HG02973 (cell line): Measurements from ENCODE around the gene PARD3B.

Experiments used
- ATAC-seq: cut with Tn5 transposase; IDR thresholded peaks from one replicate; pipeline ENCODE4 v1.9.1; 2021; ENCODE audit warnings: moderate library complexity; ENCODE audit not compliant: unreplicated experiment

PARD3B gene

DNA sequence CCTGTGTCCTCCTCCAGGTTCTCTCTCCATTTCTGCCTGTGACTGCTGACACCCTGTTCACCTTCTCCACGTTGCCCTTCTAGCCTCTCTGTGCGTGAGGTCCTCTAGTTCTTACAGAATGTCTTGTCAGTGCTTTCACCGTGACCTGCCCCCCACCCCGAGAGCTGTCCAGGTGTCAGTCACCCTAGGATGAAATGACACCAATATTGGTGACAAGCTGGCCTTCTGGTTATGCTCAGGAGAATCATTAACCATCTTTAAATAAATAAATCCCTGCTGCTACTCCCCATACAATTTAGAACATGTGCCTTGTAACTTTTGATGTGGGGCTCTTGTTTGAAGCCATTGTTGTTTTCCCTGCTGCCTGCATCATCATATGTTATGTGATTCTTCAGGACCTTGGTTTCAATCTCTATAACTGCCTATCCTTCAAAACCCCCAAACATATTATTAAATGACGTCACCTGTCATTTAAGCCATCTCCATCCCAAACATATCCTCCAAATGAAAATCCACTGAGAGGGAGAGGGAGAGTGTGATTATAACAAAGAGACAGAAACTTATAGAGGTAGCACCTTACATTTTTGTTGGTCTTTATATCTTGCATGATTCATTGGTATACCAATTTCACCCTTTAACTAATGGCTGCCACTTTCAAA, 496.3 kb downstream of the PARD3B start:
- ATAC-seq: no peak

DNA sequence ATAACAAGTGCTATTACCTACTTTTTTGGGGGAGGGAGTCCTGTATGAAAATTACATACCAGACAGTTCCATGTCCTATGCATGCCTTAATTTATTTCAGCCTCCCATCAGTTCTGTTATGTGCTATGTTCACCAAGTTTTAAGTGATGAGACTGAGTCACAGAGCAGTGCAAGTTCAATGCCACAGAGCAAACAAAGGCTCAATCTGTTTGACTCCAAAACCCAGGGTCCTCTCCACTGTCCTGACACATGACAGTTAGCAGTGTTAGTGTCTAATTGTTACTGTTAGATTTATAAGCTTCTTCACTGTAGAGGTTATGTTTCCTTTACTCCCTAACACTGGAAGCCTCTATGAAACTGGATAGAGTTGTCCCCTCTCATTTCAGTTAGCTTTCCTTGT, 498.0 kb downstream of the PARD3B start:
- no peak for ATAC-seq

DNA sequence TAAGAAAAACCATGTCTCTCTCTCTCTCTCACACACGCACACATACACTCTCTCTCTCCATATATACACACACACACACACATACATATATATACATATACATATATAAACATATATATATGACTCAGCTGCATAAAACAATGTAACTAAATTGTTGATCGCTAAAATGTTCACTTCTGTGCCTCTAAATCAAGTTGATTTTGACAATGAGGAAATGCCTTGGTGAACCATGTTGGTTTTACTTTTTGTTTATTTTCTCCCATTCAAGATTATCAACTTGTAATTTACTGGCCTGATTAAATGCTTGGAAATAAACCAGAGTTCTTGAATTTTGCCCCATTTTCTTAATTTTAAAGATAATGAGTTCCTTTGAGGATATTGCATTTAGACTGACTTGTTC, 500.4 kb downstream of the PARD3B start:
- ATAC-seq: no peak

DNA sequence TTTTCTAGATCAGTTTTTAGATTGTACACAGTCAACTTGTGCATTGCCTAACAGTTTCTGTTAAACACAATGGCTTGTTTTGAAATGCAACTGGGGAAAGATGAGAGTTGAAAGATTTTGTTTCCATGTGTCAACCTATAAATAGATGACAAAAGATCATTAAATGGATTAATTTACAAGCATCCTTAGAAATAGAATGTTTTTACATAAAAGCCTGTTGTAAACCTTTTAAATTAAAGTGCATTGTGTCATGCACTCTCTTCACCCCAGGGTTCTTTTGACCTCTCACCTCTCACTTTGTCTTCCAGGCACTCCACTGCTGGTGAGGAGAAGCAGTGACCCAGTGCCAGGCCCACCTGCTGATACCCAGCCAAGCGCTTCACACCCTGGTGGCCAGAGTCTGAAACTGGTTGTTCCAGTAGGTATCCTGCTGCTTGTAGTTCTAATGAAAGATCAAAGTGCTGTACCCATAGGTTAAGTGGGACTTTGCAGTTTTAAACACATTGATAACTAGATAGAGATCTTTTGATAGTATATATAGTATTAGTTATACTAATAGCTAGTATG, 502.1 kb downstream of the PARD3B start:
- no peak for ATAC-seq

DNA sequence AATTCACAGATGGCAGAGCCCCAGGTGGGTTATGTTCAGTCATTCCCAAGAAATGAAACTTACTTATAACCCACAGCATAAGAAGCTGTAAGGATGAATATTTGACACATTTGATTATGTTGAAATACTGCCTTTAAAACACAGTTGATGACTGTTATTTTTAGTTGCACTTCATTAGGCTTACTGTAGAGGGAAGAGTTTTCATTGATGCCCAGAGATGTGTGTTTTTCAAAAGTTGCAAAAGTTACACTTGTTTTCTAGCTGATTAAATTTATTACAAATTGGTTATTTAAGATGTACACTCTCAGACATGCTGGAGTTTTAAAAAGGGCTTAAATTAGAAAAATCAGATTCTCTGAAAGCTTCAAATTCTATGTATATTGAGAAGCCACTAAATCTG, 506.1 kb downstream of the PARD3B start:
- no peak for ATAC-seq

DNA sequence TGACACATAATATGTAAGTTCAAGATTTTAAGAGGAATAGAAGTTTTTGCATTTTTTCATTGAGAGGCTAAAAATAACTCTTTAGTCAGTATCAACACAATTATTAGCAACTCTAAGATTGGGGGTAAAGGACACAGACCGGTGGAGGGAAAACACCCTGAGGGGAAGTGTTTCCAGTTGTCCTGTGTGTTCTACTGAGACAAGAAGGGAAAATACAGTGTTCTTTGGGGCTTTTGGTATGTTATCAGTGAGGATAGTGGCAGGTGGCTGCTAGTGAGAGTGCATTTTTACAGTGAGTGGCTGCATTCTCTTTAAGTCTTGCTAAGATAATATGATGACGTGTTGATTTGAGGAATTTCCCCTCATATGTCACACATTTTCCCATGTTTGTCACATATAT, 507.5 kb downstream of the PARD3B start:
- ATAC-seq: no peak

DNA sequence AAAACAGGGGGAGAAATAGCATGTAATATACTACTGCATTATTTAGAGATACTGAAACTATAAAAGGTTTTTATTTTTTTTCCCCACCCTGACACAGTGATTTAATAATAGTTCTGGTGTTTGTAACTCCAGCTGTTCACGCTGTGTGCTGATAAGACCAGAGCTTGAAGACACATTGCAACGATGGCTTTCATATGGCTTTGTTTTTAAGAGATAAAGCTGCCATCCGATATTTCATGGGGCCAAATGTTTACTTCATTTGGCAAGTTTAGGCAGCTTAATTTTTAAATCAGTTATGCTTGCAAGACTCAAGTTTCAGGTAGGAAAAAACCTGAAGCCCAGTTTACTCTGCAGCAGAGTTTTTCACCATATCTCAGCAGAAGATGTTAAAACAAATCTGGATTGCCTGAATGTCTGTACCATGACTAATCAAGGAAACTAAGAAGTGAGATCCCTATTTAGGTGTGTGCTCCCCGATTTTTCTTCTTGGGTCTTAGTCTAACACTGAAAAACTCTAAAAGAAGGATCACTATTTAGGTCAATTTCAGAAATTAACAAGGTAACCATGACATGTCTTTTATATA, 508.6 kb downstream of the PARD3B start:
- ATAC-seq: no peak

DNA sequence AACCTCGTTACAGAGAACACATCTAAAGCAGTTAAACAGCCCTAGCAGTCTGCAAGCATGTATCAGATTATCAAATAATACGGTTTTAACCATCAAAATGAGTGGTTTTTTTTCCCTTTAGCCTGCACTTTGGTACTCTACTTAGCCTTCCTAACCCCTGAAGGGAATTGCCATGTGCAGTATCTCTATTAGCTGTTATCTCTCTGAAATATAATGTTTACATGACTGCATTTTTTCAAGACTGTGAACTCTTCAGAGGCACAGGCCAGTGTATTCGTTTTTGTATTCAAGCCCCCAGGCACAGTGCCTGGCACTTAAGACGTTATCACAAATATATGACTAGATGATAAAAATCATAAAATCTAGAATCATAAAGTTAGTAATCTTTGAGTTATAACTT, 509.5 kb downstream of the PARD3B start:
- no peak for ATAC-seq

DNA sequence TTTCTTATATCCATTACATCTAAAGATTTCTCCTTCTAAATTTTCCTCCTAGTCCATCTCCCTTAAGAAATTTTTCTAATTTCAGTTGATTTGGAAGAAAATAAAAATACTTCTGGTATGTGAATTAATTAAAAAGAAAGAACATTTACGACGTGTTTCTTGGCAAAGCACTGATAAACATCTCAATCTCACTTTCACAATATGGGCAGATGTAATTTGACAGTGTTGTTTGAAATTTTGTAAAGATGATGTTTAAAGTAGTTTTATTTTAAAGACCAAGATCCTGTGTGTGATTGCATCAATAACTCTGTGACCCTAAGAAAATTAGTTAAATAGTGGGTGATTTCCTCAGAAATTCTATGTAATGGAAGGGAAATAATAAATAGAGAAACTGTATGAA, 510.0 kb downstream of the PARD3B start:
- no peak for ATAC-seq

DNA sequence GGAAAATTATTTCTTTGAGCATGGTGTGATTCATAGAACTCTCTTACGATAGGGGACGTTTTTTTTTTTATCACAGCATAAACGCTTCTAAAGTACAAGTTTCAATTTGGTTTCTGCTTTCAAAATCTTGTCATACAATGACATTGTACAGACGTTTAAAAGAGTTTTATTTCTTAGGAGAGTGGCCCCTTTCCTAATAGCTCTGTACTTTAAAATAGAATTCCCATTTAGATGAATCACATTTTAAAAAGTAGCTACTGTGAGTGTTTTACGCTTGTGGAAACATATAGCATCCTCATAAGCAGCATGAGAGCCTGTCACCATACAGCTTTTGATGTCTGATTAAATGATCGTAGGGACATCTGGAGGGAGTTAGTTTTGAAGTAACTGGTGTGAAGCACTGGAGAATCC, 510.9 kb downstream of the PARD3B start:
- ATAC-seq: no peak

DNA sequence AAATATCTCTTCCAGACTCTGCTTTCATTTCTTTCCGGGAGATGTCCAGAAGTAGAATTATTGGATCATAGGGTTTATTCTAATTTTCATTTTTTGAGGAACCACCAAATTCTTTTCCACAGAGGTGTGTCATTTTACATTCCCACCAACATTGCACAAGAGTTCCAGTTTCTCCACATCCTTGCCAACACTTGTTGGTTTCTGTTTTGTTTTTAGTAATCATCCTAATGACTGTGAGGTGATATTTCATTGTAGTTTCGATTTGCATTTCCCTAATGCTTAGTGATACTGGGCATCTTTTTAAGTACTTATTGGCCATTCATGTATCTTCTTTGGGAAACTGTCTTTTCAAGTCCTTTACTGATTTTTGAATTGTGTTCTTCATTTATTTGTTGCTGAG, 513.1 kb downstream of the PARD3B start:
- no peak for ATAC-seq

DNA sequence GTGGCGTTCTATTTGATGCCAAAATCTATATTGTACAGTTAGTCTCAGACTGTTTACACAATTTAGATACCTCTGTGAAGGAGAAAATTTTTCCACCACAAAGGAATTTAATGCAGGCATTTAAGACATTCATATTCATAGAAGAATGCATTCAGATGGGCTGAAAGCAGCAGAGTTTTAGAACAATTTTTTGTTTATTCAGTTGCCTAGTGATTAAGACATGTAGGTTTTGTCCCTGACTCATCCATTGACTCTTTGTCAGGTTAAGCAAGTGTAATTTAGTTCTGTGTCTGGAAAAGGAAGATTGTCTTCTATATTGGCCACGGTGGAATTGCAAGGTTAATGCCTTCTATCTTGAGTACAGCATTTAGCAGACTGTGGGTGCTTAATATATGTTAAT, 515.0 kb downstream of the PARD3B start:
- no peak for ATAC-seq

DNA sequence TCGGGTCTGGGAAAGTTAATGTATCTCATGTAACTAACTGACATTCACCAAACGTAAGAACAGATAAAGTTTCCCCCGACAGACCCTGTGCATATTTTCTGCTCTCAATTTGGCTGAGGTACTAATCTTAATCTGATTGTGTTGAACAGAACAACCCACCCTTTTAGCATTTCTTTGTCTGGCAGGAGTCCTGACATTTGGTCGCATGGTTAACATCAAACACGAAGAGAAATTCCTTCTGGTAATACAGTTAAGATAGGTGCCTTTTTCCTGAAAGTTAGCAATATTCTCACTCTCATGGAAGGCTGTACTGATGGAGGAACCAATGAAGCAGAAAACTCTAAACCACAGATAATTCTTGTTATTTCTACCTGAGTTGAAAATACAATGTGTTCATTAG, 520.8 kb downstream of the PARD3B start:
- ATAC-seq: no peak

DNA sequence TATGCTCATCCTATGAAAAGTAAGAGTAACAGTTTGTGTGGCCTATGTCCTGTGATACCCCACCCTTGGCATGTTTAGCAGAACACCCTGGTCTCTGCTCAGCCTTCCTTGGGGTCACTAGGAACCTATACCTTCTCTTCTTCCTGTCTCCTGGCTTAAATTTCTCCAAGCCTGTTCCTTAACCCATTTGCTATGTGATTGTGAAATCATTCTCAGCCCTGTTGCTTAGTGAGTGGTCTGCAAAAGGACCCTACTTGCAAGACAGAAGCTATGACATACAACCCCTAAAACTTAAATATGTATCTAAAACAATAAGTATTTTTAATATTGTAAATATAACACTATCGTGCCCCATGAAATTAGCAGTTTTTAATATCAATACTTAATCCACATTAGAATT, 524.7 kb downstream of the PARD3B start:
- no peak for ATAC-seq

DNA sequence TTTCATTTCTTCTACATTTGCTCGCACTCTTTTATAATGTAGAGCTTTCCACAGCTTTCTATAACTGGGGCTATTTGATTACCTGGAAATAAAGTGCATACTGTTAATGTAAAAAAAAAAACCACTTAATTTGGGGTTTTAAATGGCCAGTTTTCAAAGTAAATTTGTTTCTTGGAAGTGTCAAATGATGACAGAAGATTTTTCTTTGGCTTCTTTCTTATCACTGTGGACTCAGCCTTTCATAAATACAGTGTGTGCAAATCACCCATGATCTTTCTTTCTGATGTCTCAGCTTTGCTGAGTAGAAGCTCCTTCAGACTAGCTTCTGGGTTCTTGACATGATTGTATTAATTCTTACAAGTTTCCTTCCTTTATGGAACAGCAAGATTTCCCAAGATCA, 525.6 kb downstream of the PARD3B start:
- no peak for ATAC-seq

DNA sequence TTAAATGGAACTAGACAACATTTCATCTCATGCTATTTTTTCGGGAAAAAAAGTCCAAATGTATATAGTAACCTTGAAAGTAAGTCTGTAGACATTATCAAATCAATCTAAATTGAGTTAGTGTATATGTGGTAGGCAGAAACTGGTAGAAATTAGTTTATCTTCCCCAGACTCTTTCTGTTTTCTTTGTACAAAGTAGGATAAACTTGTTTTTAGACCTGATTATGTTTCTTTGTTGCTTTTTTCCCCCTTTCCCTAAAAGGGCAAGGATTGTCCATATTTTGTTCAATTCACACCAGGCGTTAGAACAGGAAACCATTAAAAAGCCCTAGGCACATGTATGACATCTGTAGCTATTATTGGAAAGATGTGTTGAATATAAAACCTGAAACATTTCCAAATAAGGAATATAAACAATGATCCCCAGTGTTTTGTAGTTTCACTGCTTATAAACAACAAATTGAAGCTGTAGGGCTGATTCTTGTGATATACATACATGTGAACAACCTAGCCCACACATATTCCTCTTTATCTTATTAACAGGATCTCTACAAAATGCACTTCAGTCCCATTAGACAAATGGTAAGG, 528.3 kb downstream of the PARD3B start:
- ATAC-seq: no peak

DNA sequence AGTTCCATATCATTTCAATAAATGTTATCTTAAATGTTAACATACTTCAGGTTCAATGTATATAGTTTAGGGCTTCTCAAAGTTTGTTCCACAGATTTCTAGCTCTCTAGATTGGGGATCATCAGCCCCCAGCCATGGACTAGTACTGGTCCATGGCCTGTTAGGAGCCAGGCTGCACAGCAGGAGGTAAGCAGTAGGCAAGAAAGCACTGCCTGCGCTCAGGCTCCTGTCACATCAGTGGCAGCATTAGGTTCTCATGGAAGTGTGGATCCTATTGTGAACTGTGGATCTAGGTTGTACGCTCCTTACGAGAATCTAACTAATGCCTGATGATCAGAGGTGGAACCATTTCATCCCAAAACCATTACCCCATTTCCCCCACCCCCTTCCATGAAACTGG, 531.1 kb downstream of the PARD3B start:
- ATAC-seq: no peak

DNA sequence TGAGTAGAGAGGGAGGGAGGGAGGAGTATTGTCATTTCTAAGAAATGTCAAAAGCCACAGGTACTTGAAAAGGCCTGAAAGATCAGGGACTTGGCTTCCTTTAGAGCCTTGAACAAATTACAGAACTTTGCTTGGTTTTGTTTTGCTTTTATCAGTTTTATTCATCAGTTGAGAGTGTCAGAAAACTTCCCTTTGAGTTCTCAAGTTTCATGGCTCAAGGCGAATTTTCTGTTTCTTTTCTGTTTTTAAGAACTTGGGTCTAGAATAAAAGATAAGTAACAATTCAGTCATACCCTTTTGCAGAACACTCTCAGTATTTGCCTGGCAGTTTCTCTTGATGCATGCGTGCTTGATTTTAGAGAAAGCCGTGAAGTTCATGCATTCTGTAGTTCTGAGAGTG, 531.9 kb downstream of the PARD3B start:
- ATAC-seq: no peak

DNA sequence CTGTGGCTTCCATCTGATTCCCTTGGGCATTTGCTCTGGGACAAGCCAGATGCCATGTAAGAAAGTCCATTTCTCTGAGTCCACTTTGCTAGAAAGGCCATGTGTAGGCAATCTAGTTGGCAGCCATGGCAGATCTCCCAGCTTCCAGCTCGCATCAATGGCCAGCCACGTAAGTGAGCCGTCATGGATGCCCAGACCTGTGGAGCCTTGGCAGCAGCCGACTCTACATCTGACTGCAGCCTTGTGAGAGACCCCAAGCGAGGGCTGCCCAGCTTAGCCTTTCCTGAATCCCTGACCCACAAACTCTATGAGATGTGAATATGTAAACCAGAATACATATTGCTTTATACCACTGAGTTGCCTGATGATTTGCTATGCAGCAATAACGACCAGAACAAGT, 533.5 kb downstream of the PARD3B start:
- no peak for ATAC-seq

DNA sequence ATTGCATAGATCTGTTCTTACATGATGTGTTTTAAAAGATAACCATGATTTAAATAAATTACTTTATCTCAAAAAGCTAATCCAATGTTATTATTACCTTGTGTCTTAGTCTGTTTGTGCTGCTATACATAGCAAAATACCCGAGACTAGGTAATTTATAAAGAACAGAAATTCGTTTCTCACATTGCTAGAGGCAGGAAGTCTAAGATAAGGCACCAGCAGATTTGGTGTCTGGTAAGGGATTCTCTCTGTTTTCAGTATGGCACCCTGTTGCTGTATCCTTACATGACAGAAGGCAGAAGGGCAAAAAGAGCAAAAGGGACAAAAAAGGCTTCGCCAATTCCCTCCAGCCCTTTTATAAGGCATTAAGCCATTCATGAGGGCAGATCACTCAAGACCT, 533.9 kb downstream of the PARD3B start:
- ATAC-seq: no peak

DNA sequence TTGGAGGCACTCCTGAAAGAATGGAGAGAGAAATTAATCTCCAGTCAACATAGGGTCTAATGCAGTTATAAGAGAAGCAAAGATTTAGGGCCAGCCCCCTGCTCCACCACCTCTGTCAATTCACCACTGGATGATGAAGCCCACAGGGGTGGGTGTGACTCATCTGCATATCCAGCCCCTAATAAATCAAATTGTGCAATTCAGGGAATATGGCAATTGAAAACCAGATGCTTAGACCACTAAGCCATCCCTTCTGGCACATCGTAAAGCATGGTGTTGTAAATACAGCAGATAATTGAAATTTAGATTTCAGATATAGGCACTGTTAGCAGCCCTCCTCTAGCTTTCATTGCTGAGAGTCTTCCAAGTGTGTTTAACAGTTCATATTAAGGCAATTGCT, 541.4 kb downstream of the PARD3B start:
- ATAC-seq: no peak

DNA sequence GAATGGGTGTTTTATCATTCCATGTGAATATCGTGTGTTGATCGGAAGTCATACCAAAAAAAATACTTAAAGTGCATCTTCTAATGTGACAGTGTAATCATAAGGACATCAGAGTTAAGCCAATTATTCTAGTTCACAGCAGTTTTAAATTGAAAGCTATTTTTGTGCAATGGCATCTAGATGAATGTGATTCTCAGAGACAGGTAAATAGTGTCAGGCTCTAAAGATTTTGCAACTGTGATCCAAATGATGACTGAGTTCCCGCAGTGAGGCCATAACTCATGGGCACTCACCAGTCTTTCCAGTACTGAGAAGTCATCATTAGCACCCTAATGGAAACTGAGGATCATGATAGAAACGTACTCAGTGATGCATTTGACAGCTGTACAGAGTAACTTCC, 542.6 kb downstream of the PARD3B start:
- no peak for ATAC-seq

DNA sequence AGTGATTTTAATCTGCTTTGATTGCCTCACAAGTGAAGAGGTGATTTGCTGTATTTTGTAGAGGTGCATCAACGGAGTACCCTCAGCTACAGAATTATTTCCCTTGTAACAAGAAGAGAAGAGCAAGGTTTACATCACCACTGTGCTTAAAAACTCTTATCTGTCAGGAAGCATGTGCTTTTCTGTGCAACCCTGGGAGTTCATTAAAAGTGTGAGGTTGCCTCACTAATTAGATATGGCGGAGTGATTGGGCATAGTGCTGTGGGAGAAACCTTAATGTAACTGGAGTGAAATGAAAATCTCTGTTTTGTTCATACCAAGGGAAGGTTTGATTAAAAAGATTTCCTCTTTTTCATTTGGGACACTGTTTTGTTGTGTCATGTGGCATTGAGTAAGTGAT, 544.7 kb downstream of the PARD3B start:
- ATAC-seq: no peak
